ENCODE data around the gene CERS5. TPM values are rescaled to one million over a fixed set of nuclear protein-coding genes. Genes with fewer than 3 reads are reported as not detected.
"Not testable (repeated sequence)": the region's sequence is repeated elsewhere in the genome, so short reads cannot be mapped to it uniquely, and the experiment has no call there.

CERS5 gene
- total RNA-seq, 1 donor from 2014 or later: 48.0 TPM

- Histone ChIP-seq H3K79me2 (ENCODE audit: low read depth) (peaks cover 93% of the 10 kb centered on the region), H3K4me2 (no peak overlapping the region), H3K27me3 (no peaks in the 10 kb centered on the region), H3K9ac (no peak overlapping the region), H3K4me1 (no peaks in the 10 kb centered on the region), H3K9me3 (ENCODE audit: low read depth) (no peaks in the 10 kb centered on the region), H3K4me3 (no peak overlapping the region), H3K27ac (no peak overlapping the region), H4K20me1 (ENCODE audit: low read depth) (peaks cover 21% of the 10 kb centered on the region), H3F3A (ENCODE audit: low read depth) (no peaks in the 10 kb centered on the region), H3K36me3 (no peaks in the 10 kb centered on the region), H2AFZ (replicated peaks) (no peak overlapping the region)
- peaks cover 8% of the 10 kb centered on the region for H3K4me1 Mint-ChIP-seq
- H3K36me3 Mint-ChIP-seq: peaks cover 20% of the 10 kb centered on the region
- no peaks in the 10 kb centered on the region for H3K27me3 Mint-ChIP-seq (ENCODE audit: insufficient read depth, low read depth)
- DNase-seq (ENCODE audit: low spot score): no peak
- no peak overlapping the region for H3K4me3 Mint-ChIP-seq
- H3K27ac Mint-ChIP-seq: no peak overlapping the region
- TF ChIP-seq EZH2phosphoT487 (IDR thresholded peaks at IDR 0.05): no peak
- TF ChIP-seq CTCF (IDR thresholded peaks at IDR 0.05): no peak
- peaks cover 6% of the 10 kb centered on the region for H3K9me3 Mint-ChIP-seq
These were observed 9.9 kb downstream of the CERS5 start for GRCh38 chr12:50157259-50157658.

GRCh38 chr12:50156641-50157040 lies 10.5 kb downstream of the CERS5 start:
- Histone ChIP-seq H3K27me3 (no peaks in the 10 kb centered on the region), H3K4me3 (no peak overlapping the region), H3K79me2 (ENCODE audit: low read depth) (peaks cover 92% of the 10 kb centered on the region), H3K27ac (no peak overlapping the region), H3F3A (ENCODE audit: low read depth) (no peaks in the 10 kb centered on the region), H2AFZ (replicated peaks) (no peak overlapping the region), H3K4me2 (no peak overlapping the region), H3K9ac (no peak overlapping the region), H3K9me3 (ENCODE audit: low read depth) (no peaks in the 10 kb centered on the region), H4K20me1 (ENCODE audit: low read depth) (peaks cover 27% of the 10 kb centered on the region), H3K4me1 (no peaks in the 10 kb centered on the region), H3K36me3 (no peaks in the 10 kb centered on the region)
- no peaks in the 10 kb centered on the region for H3K27me3 Mint-ChIP-seq (ENCODE audit: insufficient read depth, low read depth)
- H3K4me1 Mint-ChIP-seq: peaks cover 8% of the 10 kb centered on the region
- no peak overlapping the region for H3K27ac Mint-ChIP-seq
- peaks cover 6% of the 10 kb centered on the region for H3K9me3 Mint-ChIP-seq
- no peak for DNase-seq (ENCODE audit: low spot score)
- TF ChIP-seq CTCF (IDR thresholded peaks at IDR 0.05) (no peak), EZH2phosphoT487 (IDR thresholded peaks at IDR 0.05) (no peak), EZH2 (IDR thresholded peaks at IDR 0.05) (no peak)
- peaks cover 20% of the 10 kb centered on the region for H3K36me3 Mint-ChIP-seq
- H3K4me3 Mint-ChIP-seq: no peak overlapping the region

- not testable (repeated sequence) for H2AFZ ChIP-seq (replicated peaks); H3K36me3 ChIP-seq; H3K27ac ChIP-seq; H3K27me3 ChIP-seq; H3K9ac ChIP-seq; H3K4me1 Mint-ChIP-seq; H3K27ac Mint-ChIP-seq; H3K4me3 ChIP-seq; H3K4me3 Mint-ChIP-seq; DNase-seq (ENCODE audit: low spot score); H3K9me3 Mint-ChIP-seq; H3K27me3 Mint-ChIP-seq (ENCODE audit: insufficient read depth, low read depth); H3K4me2 ChIP-seq; H3K4me1 ChIP-seq; H3F3A ChIP-seq (ENCODE audit: low read depth); H3K9me3 ChIP-seq (ENCODE audit: low read depth)
- peaks cover 20% of the 10 kb centered on the region for H3K36me3 Mint-ChIP-seq
- peaks cover 26% of the 10 kb centered on the region for H4K20me1 ChIP-seq (ENCODE audit: low read depth)
- H3K79me2 ChIP-seq (ENCODE audit: low read depth): peaks cover 92% of the 10 kb centered on the region
These were observed 12.2 kb downstream of the CERS5 start for GRCh38 chr12:50154947-50155346.

GRCh38 chr12:50151047-50151687 lies 16.0 kb downstream of the CERS5 start:
- Histone ChIP-seq H3K4me1 (no peaks in the 10 kb centered on the region), H3K9ac (no peak overlapping the region), H3K27ac (peak overlapping the region; percentile 21), H3F3A (ENCODE audit: low read depth) (no peaks in the 10 kb centered on the region), H3K4me3 (no peak overlapping the region), H3K27me3 (no peaks in the 10 kb centered on the region), H2AFZ (replicated peaks) (no peak overlapping the region), H3K4me2 (no peak overlapping the region), H3K9me3 (ENCODE audit: low read depth) (no peaks in the 10 kb centered on the region), H3K79me2 (ENCODE audit: low read depth) (peaks cover 85% of the 10 kb centered on the region), H3K36me3 (no peaks in the 10 kb centered on the region), H4K20me1 (ENCODE audit: low read depth) (peaks cover 39% of the 10 kb centered on the region)
- Mint-ChIP-seq H3K4me1 (no peaks in the 10 kb centered on the region), H3K27me3 (ENCODE audit: insufficient read depth, low read depth) (no peaks in the 10 kb centered on the region), H3K9me3 (no peaks in the 10 kb centered on the region), H3K27ac (no peak overlapping the region), H3K36me3 (peaks cover 2% of the 10 kb centered on the region), H3K4me3 (no peak overlapping the region)
- TF ChIP-seq EZH2phosphoT487 (IDR thresholded peaks at IDR 0.05) (no peak), EZH2 (IDR thresholded peaks at IDR 0.05) (no peak), CTCF (IDR thresholded peaks at IDR 0.05) (no peak)
- DNase-seq (ENCODE audit: low spot score): no peak
